ENCODE data around the gene PCNX1. TPM values are rescaled to one million over a fixed set of nuclear protein-coding genes. Genes with fewer than 3 reads are reported as not detected.
A peak's percentile ranks its signal among the peaks of the same experiment; 100 is the strongest.

The PCNX1 gene
- total and polyA plus RNA-seq, 2 of the 4 experiments (the other 2 are of a cell fraction): 15.0 to 43.7 TPM

DNA sequence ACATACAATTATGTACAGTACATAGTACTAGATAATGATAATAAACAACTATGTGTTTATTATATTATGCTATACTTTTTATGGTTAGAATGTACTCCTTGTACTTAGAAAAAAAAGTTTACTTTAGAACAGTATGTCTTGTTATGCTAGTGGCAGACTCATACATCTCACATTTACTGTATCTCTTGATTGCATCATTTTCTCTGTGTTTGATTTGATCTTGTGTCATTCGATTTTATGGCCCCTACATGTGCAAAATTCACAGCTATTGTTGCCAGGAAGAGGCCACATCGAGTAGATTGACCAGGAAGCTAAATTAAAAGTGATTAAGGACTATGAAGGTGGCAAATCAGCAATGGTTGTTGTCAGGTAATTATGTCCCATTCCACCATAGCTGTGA lies 153.0 kb downstream of the PCNX1 start:
- 100% methylated on average over 1 of the region's 2 CpGs; no CpG with 5 or more reads in 1 of the 2 experiments for whole genome bisulfite sequencing, 2 experiments (ENCODE audit: extremely low coverage in 2 of 2, insufficient read length in 1 of 2)
- no peak overlapping the region for H2AK9ac ChIP-seq (replicated peaks; ENCODE audit: low read depth, low read length, poor library complexity)
- no peaks in the 10 kb centered on the region for H3K9me3 ChIP-seq (ENCODE audit: control insufficient read depth, insufficient read depth, low read length)
- no TSS peak for BruUV-seq (replicated peaks)
- in situ Hi-C loops (cut with MboI; ENCODE audit: low sequenced_read_pairs): no loop called here
- intact Hi-C loops (cut with micrococcal nuclease): no loop called here
- H3K14ac ChIP-seq (replicated peaks; ENCODE audit: low read depth, low read length): no peak overlapping the region
- H4K20me1 ChIP-seq (ENCODE audit: insufficient read depth, low read length): no peaks in the 10 kb centered on the region
- no peak overlapping the region; the same call in 1 of the 2 replicates for H3K4ac ChIP-seq (ENCODE audit: low read depth, low read length)
- H3K36me3 ChIP-seq (ENCODE audit: control insufficient read depth, insufficient read depth, low read length): peaks cover 18% of the 10 kb centered on the region
- H2BK120ac ChIP-seq (ENCODE audit: low read depth, low read length): peak overlapping the region; percentile 6; the same call in 1 of the 2 replicates
- no peak overlapping the region for H2AK5ac ChIP-seq (ENCODE audit: low read depth, low read length)
- TF ChIP-seq CEBPB (IDR thresholded peaks at IDR 0.05; ENCODE audit: low read depth, low read length) (peak; percentile 82), RFX5 (IDR thresholded peaks at IDR 0.05; ENCODE audit: low read depth, low read length) (no peak)
- H3K27me3 ChIP-seq (ENCODE audit: control insufficient read depth, insufficient read depth, low read length): no peaks in the 10 kb centered on the region
- POLR2A ChIA-PET (ENCODE audit: unreplicated experiment): no interaction called here
- H2BK15ac ChIP-seq (ENCODE audit: low read depth, low read length): no peak overlapping the region
- H3K79me1 ChIP-seq (ENCODE audit: low read depth in 1 of 2, low read length in 2 of 2): peaks cover 17 to 21% of the 10 kb centered on the region in 2 experiments; a peak in 3 of 4 replicates
- DNase-seq: no peak
- dilution Hi-C loops (cut with HindIII; ENCODE audit: low sequenced_read_pairs, unreplicated experiment): no loop called here
- peak overlapping the region; percentile 85 for H2BK5ac ChIP-seq (ENCODE audit: low read depth, low read length, poor library complexity, severe bottlenecking)
- peak overlapping the region in 1 of 2 experiments; percentile 1; a peak in 1 of 4 replicates for H4K8ac ChIP-seq (ENCODE audit: low read depth in 2 of 2, low read length in 2 of 2)
- no peak overlapping the region for H2BK20ac ChIP-seq (ENCODE audit: low read depth, low read length)
- peak overlapping the region; percentile 4; the same call in 1 of the 2 replicates for H3K18ac ChIP-seq (ENCODE audit: low read depth, low read length)
- H3K4me2 ChIP-seq (ENCODE audit: low read depth, low read length): no peak overlapping the region
- H3K27ac ChIP-seq (ENCODE audit: insufficient read depth, low read length): no peak overlapping the region
- H3K4me1 ChIP-seq (ENCODE audit: control insufficient read depth, insufficient read depth, low read length): peaks cover 10% of the 10 kb centered on the region
- H2AFZ ChIP-seq (replicated peaks; ENCODE audit: low read length, poor library complexity): no peak overlapping the region
- H3K56ac ChIP-seq (ENCODE audit: extremely low read depth, insufficient read depth, low read length): no peak overlapping the region
- H3K4me3 ChIP-seq (ENCODE audit: insufficient read depth, low read depth, low read length): no peak overlapping the region
- no peak overlapping the region for H4K5ac ChIP-seq (ENCODE audit: low read depth, low read length)
- CTCF ChIA-PET: interaction anchor here (0.7 kb wide), 1 partner anchor 12 kb away, joined by 3 read pairs; no protein-coding TSS in a partner anchor
- no peak overlapping the region for H3K9ac ChIP-seq (ENCODE audit: low read depth, low read length)
- no peak overlapping the region for H4K91ac ChIP-seq (ENCODE audit: insufficient read depth, low read depth, low read length)
- H3K9me1 ChIP-seq (ENCODE audit: insufficient read depth, low read length): peaks cover 8% of the 10 kb centered on the region; the same call in 1 of the 2 replicates
- H3K23ac ChIP-seq (ENCODE audit: low read depth, low read length): no peak overlapping the region
- ATAC-seq (ENCODE audit: low read depth): 0 out of 2 replicates have a peak, but pooled peaks have one; percentile 5
